Colonic mucosa (tissue), 4 donors: Measurements from ENCODE around the gene SUGCT. TPM values are rescaled to one million over a fixed set of nuclear protein-coding genes. Genes with fewer than 3 reads are reported as not detected.

Source experiments
- DNase-seq: peaks from one replicate; pipeline ENCODE4 v3.0.0-alpha.2; 2020
- H3K27ac ChIP-seq: fragments of 200-600 bp; one replicate; pipeline ENCODE4 v1.8.0; 2021
- H3K27me3 ChIP-seq: fragments of 200-600 bp; one replicate; pipeline ENCODE4 v1.8.0; 2021
- H3K36me3 ChIP-seq: fragments of 200-600 bp; one replicate; pipeline ENCODE4 v1.8.0; 2021
- H3K4me1 ChIP-seq: fragments of 200-600 bp; one replicate; pipeline ENCODE4 v1.8.0; 2021; ENCODE audit warnings: mild to moderate bottlenecking
- H3K4me3 ChIP-seq: fragments of 200-600 bp; one replicate; pipeline ENCODE4 v1.8.0; 2021
- H3K9ac ChIP-seq, 2 donors: one replicate each; pipeline ENCODE4 v1.7.0; 2013; ENCODE audit warnings: control low read depth in 2 of 2, low read depth in 2 of 2, low read length in 2 of 2
- H3K9me3 ChIP-seq: fragments of 200-600 bp; one replicate; pipeline ENCODE4 v1.8.0; 2021
- intact Hi-C: fragments of 100-400 bp; cut with DNase I; formaldehyde crosslinking; loops from one replicate; pipeline ENCODE4 v1.14.1; 2022
- total RNA-seq, 2 donors: library from RNA; stranded (reverse); fragmentation: NEBNext Ultra II Directional in 1 of 2; extraction: Animal tissue kit (Norgen Biotek cat#: 25700) in 1 of 2; gene quantifications; one replicate each; pipeline ENCODE4 v1.2.1, GENCODE V29; 2021
- TF ChIP-seq, protein P1 (sequence below): fragments of 200-600 bp; IDR thresholded peaks from one replicate; pipeline ENCODE4 v1.8.0; 2022; ENCODE audit warnings: antibody characterized with exemption, mild to moderate bottlenecking
- donor health status: healthy.
- donor health status: DM: no; HTN: no; CAD: no.
- donor health status: DM: no; HTN: no; CAD: no.

Gene SUGCT
- total RNA-seq, 2 donors from 2014 or later = 3.6 to 15.1 TPM

DNA sequence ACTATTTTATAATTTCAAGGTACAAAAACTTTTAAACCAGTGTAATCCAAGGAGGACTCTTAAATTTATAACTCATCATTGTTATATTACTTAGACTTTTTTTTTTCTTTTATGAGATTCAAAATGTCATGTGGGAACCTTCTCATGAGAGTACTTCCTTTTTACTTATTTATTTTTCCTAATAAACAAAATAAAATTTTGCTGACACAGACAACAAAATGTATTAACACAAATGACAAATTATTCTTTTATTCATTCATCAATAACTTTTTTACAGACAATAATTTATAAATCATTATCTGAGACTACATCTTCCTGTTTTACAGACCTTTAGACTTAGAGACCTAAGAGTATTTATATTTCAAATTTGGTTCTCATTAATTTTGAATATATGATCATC, 706.2 kb downstream of the SUGCT start:
- Histone ChIP-seq H3K4me1 (no peaks in the 10 kb centered on the region), H3K27me3 (no peaks in the 10 kb centered on the region), H3K9me3 (no peaks in the 10 kb centered on the region), H3K9ac (no peak overlapping the region), H3K27ac (no peak overlapping the region), H3K4me3 (no peak overlapping the region), H3K36me3 (no peaks in the 10 kb centered on the region)
- intact Hi-C loops = no loop called here
- TF ChIP-seq, protein P1, sequence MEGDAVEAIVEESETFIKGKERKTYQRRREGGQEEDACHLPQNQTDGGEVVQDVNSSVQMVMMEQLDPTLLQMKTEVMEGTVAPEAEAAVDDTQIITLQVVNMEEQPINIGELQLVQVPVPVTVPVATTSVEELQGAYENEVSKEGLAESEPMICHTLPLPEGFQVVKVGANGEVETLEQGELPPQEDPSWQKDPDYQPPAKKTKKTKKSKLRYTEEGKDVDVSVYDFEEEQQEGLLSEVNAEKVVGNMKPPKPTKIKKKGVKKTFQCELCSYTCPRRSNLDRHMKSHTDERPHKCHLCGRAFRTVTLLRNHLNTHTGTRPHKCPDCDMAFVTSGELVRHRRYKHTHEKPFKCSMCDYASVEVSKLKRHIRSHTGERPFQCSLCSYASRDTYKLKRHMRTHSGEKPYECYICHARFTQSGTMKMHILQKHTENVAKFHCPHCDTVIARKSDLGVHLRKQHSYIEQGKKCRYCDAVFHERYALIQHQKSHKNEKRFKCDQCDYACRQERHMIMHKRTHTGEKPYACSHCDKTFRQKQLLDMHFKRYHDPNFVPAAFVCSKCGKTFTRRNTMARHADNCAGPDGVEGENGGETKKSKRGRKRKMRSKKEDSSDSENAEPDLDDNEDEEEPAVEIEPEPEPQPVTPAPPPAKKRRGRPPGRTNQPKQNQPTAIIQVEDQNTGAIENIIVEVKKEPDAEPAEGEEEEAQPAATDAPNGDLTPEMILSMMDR = no peak
- DNase-seq = no peak

DNA sequence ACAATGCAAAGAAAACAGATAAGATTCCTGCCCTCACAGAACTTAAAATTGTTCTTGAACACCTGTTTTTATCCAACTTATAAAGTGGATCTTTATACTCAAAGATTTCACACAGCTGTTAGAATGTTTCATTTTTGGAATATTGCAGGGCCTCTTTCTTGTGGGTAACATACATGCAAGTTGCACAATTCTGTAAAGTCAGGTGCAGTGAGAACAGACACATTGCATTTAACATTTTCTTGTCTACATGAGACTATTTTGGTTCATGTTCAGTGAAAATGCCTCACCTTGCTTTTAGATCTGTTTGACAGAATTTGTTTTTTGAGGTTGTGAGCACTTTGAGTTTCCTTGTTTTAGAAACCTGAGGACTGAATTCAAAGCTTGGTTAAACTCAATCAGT, 707.8 kb downstream of the SUGCT start:
- Histone ChIP-seq H3K27ac (no peak overlapping the region), H3K27me3 (no peaks in the 10 kb centered on the region)
- TF ChIP-seq, protein P1 = no peak

GRCh38 chr7:40843338-40843985, 708.7 kb downstream of the SUGCT start:
- Histone ChIP-seq H3K9me3 (no peaks in the 10 kb centered on the region), H3K27ac (no peak overlapping the region), H3K36me3 (no peaks in the 10 kb centered on the region), H3K4me1 (no peaks in the 10 kb centered on the region), H3K27me3 (no peaks in the 10 kb centered on the region), H3K9ac (no peak overlapping the region), H3K4me3 (no peak overlapping the region)
- TF ChIP-seq, protein P1 = no peak
- no peak for DNase-seq
- intact Hi-C loops = no loop called here

More for the DNA sequence above, 707.8 kb downstream of the SUGCT start:
- no peaks in the 10 kb centered on the region for H3K9me3 ChIP-seq
- H3K36me3 ChIP-seq = no peaks in the 10 kb centered on the region
- intact Hi-C loops = no loop called here
- no peak overlapping the region for H3K4me3 ChIP-seq
- H3K4me1 ChIP-seq = no peaks in the 10 kb centered on the region
- no peak for DNase-seq
- H3K9ac ChIP-seq = no peak overlapping the region

GRCh38 chr7:40845943-40846342, 711.1 kb downstream of the SUGCT start:
- H3K4me3 ChIP-seq = no peak overlapping the region
- H3K27ac ChIP-seq = no peak overlapping the region
- H3K4me1 ChIP-seq = no peaks in the 10 kb centered on the region
- no peak overlapping the region for H3K9ac ChIP-seq
- H3K9me3 ChIP-seq = no peaks in the 10 kb centered on the region
- H3K27me3 ChIP-seq = no peaks in the 10 kb centered on the region
- TF ChIP-seq, protein P1 = no peak
- intact Hi-C loops = no loop called here
- DNase-seq = no peak
- H3K36me3 ChIP-seq = no peaks in the 10 kb centered on the region

DNA sequence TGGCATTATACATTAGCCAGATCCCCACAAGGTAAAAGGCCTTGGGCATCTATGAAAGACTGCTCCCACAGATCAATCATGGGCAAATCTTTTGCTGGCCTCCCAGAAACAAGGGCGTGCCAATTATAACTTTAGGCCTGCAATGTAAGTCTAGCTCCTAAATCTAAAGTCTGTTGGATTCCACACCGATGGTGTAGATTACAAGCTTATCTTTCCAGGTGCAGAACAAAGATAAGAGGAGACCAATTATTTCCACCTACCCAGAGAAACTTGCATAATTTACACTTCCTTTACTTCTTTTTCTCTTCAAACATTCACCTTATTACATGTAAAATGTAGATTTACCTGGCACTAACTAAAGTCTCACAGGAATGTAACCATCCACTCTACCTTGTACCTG, 713.1 kb downstream of the SUGCT start:
- intact Hi-C loops = no loop called here
- Histone ChIP-seq H3K36me3 (no peaks in the 10 kb centered on the region), H3K9me3 (no peaks in the 10 kb centered on the region), H3K27ac (no peak overlapping the region), H3K9ac (no peak overlapping the region), H3K4me3 (no peak overlapping the region), H3K27me3 (no peaks in the 10 kb centered on the region), H3K4me1 (no peaks in the 10 kb centered on the region)
- DNase-seq = no peak
- TF ChIP-seq, protein P1 = no peak
